SK-N-SH (cell line): ENCODE results near the gene WNT9B. TPM values are rescaled to one million over a fixed set of nuclear protein-coding genes. Genes with fewer than 3 reads are reported as not detected.

Experiments
- CTCF ChIA-PET: fragments of 300-600, 350-600 bp; formaldehyde crosslinking; extraction: SDS; loops from one replicate; lab custom pipeline; 2021; lab: Yijun Ruan, JAX
- POLR2A ChIA-PET: fragments of 350-600 bp; sonication (Branson Sonifier 250); formaldehyde crosslinking; extraction: SDS; loops from one replicate; lab custom pipeline; 2020; ENCODE audit warnings: antibody characterized with exemption, inconsistent platforms; lab: Yijun Ruan, JAX
- DNase-seq: peaks from one replicate; pipeline ENCODE4 v3.0.0; 2012
- H2AFZ ChIP-seq: fragments of 200-600 bp; sonication (generic); 2 replicates; pipeline ENCODE4 v1.8.1; 2016; ENCODE audit warnings: antibody characterized with exemption, mild to moderate bottlenecking, low read depth
- H3F3A ChIP-seq: fragments of 200-600 bp; sonication (generic); replicated peaks from 2 replicates; pipeline ENCODE3; 2016; ENCODE audit warnings: antibody characterized with exemption, mild to moderate bottlenecking; ENCODE audit not compliant: insufficient read depth
- H3K27ac ChIP-seq, 2 experiments: fragments of 200-500 bp in 1 of 2; fragments of 200-600 bp in 1 of 2; sonication (Bioruptor generic) in 1 of 2; sonication (generic), shearing (Covaris generic) in 1 of 2; 2 replicates each; pipeline versions ENCODE4 v1.5.1 to v1.6.1; 2014 to 2016; ENCODE audit warnings: low read depth in 2 of 2, inconsistent platforms in 1 of 2, low read length in 1 of 2, mild to moderate bottlenecking in 1 of 2, mixed read lengths in 1 of 2
- H3K27me3 ChIP-seq: fragments of 200-600 bp; sonication (generic), shearing (Covaris generic); 2 replicates; pipeline ENCODE4 v1.6.1; 2016; ENCODE audit warnings: mixed run types; ENCODE audit not compliant: insufficient read depth
- H3K36me3 ChIP-seq, 2 experiments: fragments of 200-500 bp in 1 of 2; fragments of 200-600 bp in 1 of 2; sonication (Bioruptor generic) in 1 of 2; sonication (generic) in 1 of 2; replicated peaks in 1 of 2; 2 replicates each; pipeline versions ENCODE3 to v1.5.1; 2014 to 2016; ENCODE audit warnings: low read length in 1 of 2, mild to moderate bottlenecking in 1 of 2; ENCODE audit not compliant: insufficient read depth in 2 of 2, control insufficient read depth in 1 of 2
- H3K4me1 ChIP-seq, 2 experiments: fragments of 200-500 bp in 1 of 2; fragments of 200-600 bp in 1 of 2; sonication (Bioruptor generic) in 1 of 2; sonication (generic), shearing (Covaris generic) in 1 of 2; 2 replicates each; pipeline versions ENCODE4 v1.5.1 to v1.6.1; 2014 to 2016; ENCODE audit warnings: low read depth in 1 of 2, low read length in 1 of 2, mixed run types in 1 of 2; ENCODE audit not compliant: insufficient read depth in 2 of 2, control insufficient read depth in 1 of 2
- H3K4me2 ChIP-seq: fragments of 200-600 bp; sonication (generic), shearing (Covaris generic); 2 replicates; pipeline ENCODE4 v1.6.1; 2017; ENCODE audit warnings: mixed run types
- H3K4me3 ChIP-seq, 2 experiments: fragments of 200-500 bp in 1 of 2; fragments of 200-600 bp in 1 of 2; sonication (Bioruptor generic) in 1 of 2; sonication (generic), shearing (Covaris generic) in 1 of 2; 2 replicates each; pipeline versions ENCODE4 v1.5.1 to v1.8.1; 2014 to 2016; ENCODE audit warnings: low read depth in 2 of 2, inconsistent platforms in 1 of 2, low read length in 1 of 2, mild to moderate bottlenecking in 1 of 2, mixed read lengths in 1 of 2, moderate library complexity in 1 of 2
- H3K79me2 ChIP-seq: fragments of 200-600 bp; sonication (generic); 2 replicates; pipeline ENCODE4 v1.8.1; 2017; ENCODE audit warnings: mild to moderate bottlenecking; ENCODE audit not compliant: insufficient read depth
- H3K9ac ChIP-seq: fragments of 200-600 bp; sonication (generic); 2 replicates; pipeline ENCODE4 v1.6.1; 2017; ENCODE audit warnings: mixed run types
- H3K9me2 ChIP-seq: fragments of 200-600 bp; sonication (generic); 2 replicates; pipeline ENCODE4 v1.6.1; 2017; ENCODE audit warnings: mixed run types
- H3K9me3 ChIP-seq: fragments of 200-600 bp; sonication (generic); 2 replicates; pipeline ENCODE4 v1.6.1; 2017; ENCODE audit warnings: mixed run types, mild to moderate bottlenecking, moderate library complexity
- H4K20me1 ChIP-seq: fragments of 200-600 bp; sonication (generic); 2 replicates; pipeline ENCODE4 v1.6.1; 2017; ENCODE audit warnings: mild to moderate bottlenecking, mixed run types; ENCODE audit not compliant: insufficient read depth
- CHD2 ChIP-seq: fragments of 150-350 bp; IDR thresholded peaks from 2 replicates; pipeline ENCODE4 v1.6.1; 2018; ENCODE audit warnings: low read length; ENCODE audit not compliant: partially characterized antibody
- EZH2phosphoT487 ChIP-seq: fragments of 200-600 bp; sonication (generic); IDR thresholded peaks from 2 replicates; pipeline ENCODE4 v1.6.1; 2017; ENCODE audit warnings: low read depth, mixed run types, mild to moderate bottlenecking, antibody characterized with exemption, moderate library complexity, borderline replicate concordance
- FOSL2 ChIP-seq: IDR thresholded peaks from 2 replicates; pipeline ENCODE4 v1.4.0; 2012; ENCODE audit warnings: low read depth, mild to moderate bottlenecking, moderate library complexity, borderline replicate concordance
- FOXJ3 ChIP-seq: sonication (generic); formaldehyde crosslinking; IDR thresholded peaks from 2 replicates; pipeline ENCODE4 v1.5.1; 2020; ENCODE audit warnings: mild to moderate bottlenecking, missing genetic modification reagents
- NRF1 ChIP-seq: IDR thresholded peaks from 2 replicates; pipeline ENCODE4 v1.6.1; 2012; ENCODE audit warnings: low read depth, mild to moderate bottlenecking, low read length
- RCOR1 ChIP-seq: fragments of 150-350 bp; IDR thresholded peaks from 2 replicates; pipeline ENCODE4 v1.6.1; 2017; ENCODE audit warnings: antibody characterized with exemption, low read length
- SMC3 ChIP-seq: IDR thresholded peaks from 2 replicates; pipeline ENCODE4 v1.6.1; 2012; ENCODE audit warnings: low read depth, low read length, improper control_type of control experiment
- TAF1 ChIP-seq: IDR thresholded peaks from 2 replicates; pipeline ENCODE4 v1.6.1; 2012; ENCODE audit warnings: low read depth, mild to moderate bottlenecking, low read length, moderate library complexity, borderline replicate concordance
- TCF12 ChIP-seq: IDR thresholded peaks from 2 replicates; pipeline ENCODE4 v1.4.0; 2012
- WGBS: methylation state at CpG from one replicate; pipeline ENCODE4 v1.1.6; 2017; ENCODE audit warnings: low lambda C conversion rate; 5-methylcytosine and 5-hydroxymethylcytosine counted together
- polyA plus RNA-seq, 3 experiments: library from polyadenylated mRNA; depleted of rRNA; stranded (reverse); fragments of >200 nt; gene quantifications; 2 replicates each; pipeline ENCODE4 v1.2.3, GENCODE V29; 2012
- TF ChIP-seq, protein P1 (sequence below): IDR thresholded peaks from 2 replicates; pipeline ENCODE4; 2012
- TF ChIP-seq, protein P2 (sequence below): IDR thresholded peaks from 2 replicates; pipeline ENCODE4 v1.4.0; 2012; ENCODE audit warnings: low read depth
- TF ChIP-seq, protein P3 (sequence below): fragments of 200-600 bp; sonication (generic); IDR thresholded peaks from 2 replicates; pipeline ENCODE4 v1.6.1; 2017; ENCODE audit warnings: antibody characterized with exemption, mild to moderate bottlenecking, moderate library complexity

Gene WNT9B
- polyA plus RNA-seq, 1 of the 3 experiments (the other 2 are of a cell fraction): not detected

DNA sequence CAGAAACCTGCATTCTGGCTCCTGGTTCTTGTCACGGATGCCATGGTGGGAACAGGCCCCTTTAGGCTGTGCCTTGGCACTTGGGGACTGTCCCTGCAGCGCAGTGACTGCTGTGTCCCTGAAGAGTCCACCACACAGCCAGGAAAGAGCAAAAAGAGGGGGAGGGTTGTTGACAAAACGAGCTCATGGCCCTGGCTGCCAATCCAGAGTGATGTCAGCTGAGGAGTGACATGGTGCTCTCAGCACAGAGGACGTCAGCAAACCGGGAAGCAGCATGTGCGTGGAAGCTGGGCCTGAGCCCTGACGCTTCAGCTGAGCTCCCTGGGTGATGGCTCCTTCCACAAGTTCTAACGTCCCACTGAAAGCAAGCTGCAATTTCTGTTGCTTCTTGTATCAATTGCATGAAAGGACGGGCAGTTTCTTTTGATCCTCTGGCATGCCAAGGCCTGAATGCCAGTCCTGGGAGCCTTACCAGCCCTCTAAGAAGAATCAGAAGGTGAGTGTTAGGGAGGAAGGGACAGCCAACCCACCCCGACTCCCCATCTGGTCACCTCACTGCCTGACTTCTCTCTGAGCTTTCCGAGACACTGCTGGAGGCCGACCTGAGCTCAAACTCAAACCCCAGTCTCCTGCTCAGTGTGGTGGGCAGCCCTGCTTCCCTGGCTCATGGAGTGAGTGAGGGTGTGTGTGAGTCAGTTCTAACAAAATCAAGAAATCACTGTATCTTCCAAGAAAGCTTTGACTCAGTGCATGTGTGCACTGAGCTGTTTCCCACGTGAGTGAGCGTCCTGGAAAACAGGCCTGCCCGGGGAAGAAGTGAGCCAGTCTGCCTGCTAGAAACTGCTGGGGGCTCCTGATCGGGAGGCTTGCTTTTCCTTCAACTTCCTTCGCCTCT is 18.2 kb upstream of the WNT9B start:
- peak; percentile 41; the same call in 1 of the 2 replicates for TF ChIP-seq TCF12
- TF ChIP-seq RCOR1: no peak
- TF ChIP-seq, protein P1, sequence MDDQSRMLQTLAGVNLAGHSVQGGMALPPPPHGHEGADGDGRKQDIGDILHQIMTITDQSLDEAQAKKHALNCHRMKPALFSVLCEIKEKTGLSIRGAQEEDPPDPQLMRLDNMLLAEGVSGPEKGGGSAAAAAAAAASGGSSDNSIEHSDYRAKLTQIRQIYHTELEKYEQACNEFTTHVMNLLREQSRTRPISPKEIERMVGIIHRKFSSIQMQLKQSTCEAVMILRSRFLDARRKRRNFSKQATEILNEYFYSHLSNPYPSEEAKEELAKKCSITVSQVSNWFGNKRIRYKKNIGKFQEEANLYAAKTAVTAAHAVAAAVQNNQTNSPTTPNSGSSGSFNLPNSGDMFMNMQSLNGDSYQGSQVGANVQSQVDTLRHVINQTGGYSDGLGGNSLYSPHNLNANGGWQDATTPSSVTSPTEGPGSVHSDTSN: peak; percentile 31; the same call in 1 of the 2 replicates
- TF ChIP-seq, protein P2, sequence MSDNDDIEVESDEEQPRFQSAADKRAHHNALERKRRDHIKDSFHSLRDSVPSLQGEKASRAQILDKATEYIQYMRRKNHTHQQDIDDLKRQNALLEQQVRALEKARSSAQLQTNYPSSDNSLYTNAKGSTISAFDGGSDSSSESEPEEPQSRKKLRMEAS: peak; percentile 89
- TF ChIP-seq FOSL2: peak; percentile 51; the same call in 1 of the 2 replicates
- no peak overlapping the region for H2AFZ ChIP-seq
- no peaks in the 10 kb centered on the region for H3F3A ChIP-seq
- DNase-seq: no peak
- peak overlapping the region in 1 of 2 experiments; percentile 29; a peak in 2 of 4 replicates for H3K27ac ChIP-seq
- POLR2A ChIA-PET: no interaction called here
- H3K27me3 ChIP-seq: no peaks in the 10 kb centered on the region
- H4K20me1 ChIP-seq: no peaks in the 10 kb centered on the region
- no peaks in the 10 kb centered on the region for H3K9me2 ChIP-seq
- no peak overlapping the region for H3K9ac ChIP-seq
- H3K4me2 ChIP-seq: 0 out of 2 replicates have a peak overlapping the region, but pooled peaks have one; percentile 7
- WGBS: 79% methylated on average over 15 of the region's 17 CpGs
- H3K4me1 ChIP-seq: peaks cover 0 to 8% of the 10 kb centered on the region in 2 experiments; a peak in 2 of 4 replicates
- H3K9me3 ChIP-seq: no peaks in the 10 kb centered on the region
- CTCF ChIA-PET: interaction anchor here (0.5 to 6.5 kb wide), 6 partner anchors 9 to 109 kb away, joined by 3 to 115 read pairs (median 62); no protein-coding TSS in a partner anchor
- H3K36me3 ChIP-seq: no peaks in the 10 kb centered on the region
- no peak overlapping the region for H3K4me3 ChIP-seq
- no peaks in the 10 kb centered on the region for H3K79me2 ChIP-seq

DNA sequence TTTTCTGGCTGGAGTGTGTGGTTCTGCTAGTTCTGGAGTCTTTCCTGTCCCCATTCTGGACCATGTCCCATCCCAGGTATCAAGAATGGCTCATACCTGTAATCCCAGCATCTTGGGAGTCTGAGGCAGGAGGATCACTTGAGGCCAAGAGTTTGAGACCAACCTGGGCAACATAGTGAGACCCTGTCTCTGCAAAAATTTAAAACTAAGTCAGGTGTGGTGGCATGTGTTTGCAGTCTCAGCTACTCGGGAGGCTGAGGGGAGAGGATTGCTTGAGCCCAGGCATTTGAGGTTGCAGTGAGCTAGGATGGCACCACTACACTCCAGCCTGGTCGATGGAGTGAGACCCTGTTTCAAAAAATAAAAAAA is 17.6 kb upstream of the WNT9B start:
- H3K27ac ChIP-seq: peak overlapping the region in 1 of 2 experiments; percentile 29; a peak in 2 of 4 replicates
- no peak for DNase-seq
- 0 out of 2 replicates have a peak overlapping the region, but pooled peaks have one; percentile 7 for H3K4me2 ChIP-seq
- no peaks in the 10 kb centered on the region for H3K9me3 ChIP-seq
- 88% methylated on average over 2 of the region's 2 CpGs for WGBS
- H3K9ac ChIP-seq: no peak overlapping the region
- TF ChIP-seq TAF1 (no peak), CHD2 (no peak), EZH2phosphoT487 (no peak), FOXJ3 (CRISPR knock-in tag) (no peak), SMC3 (no peak), NRF1 (no peak)
- TF ChIP-seq, protein P3, sequence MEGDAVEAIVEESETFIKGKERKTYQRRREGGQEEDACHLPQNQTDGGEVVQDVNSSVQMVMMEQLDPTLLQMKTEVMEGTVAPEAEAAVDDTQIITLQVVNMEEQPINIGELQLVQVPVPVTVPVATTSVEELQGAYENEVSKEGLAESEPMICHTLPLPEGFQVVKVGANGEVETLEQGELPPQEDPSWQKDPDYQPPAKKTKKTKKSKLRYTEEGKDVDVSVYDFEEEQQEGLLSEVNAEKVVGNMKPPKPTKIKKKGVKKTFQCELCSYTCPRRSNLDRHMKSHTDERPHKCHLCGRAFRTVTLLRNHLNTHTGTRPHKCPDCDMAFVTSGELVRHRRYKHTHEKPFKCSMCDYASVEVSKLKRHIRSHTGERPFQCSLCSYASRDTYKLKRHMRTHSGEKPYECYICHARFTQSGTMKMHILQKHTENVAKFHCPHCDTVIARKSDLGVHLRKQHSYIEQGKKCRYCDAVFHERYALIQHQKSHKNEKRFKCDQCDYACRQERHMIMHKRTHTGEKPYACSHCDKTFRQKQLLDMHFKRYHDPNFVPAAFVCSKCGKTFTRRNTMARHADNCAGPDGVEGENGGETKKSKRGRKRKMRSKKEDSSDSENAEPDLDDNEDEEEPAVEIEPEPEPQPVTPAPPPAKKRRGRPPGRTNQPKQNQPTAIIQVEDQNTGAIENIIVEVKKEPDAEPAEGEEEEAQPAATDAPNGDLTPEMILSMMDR: no peak
- TF ChIP-seq, protein P1: no peak
- H3K4me1 ChIP-seq: peaks cover 0 to 8% of the 10 kb centered on the region in 2 experiments; a peak in 2 of 4 replicates
- no peaks in the 10 kb centered on the region for H3K27me3 ChIP-seq
- no peaks in the 10 kb centered on the region for H3K9me2 ChIP-seq
- H3K36me3 ChIP-seq: no peaks in the 10 kb centered on the region
- ChIA-PET CTCF (interaction anchor here (2.2 to 6.5 kb wide), 6 partner anchors 9 to 108 kb away, joined by 6 to 115 read pairs (median 62); no protein-coding TSS in a partner anchor), POLR2A (no interaction called here)
- H2AFZ ChIP-seq: no peak overlapping the region
- no peaks in the 10 kb centered on the region for H4K20me1 ChIP-seq
- H3K4me3 ChIP-seq: no peak overlapping the region
- H3F3A ChIP-seq: no peaks in the 10 kb centered on the region
- H3K79me2 ChIP-seq: no peaks in the 10 kb centered on the region
